ENCODE results near the gene CAPS.

CAPS gene

DNA sequence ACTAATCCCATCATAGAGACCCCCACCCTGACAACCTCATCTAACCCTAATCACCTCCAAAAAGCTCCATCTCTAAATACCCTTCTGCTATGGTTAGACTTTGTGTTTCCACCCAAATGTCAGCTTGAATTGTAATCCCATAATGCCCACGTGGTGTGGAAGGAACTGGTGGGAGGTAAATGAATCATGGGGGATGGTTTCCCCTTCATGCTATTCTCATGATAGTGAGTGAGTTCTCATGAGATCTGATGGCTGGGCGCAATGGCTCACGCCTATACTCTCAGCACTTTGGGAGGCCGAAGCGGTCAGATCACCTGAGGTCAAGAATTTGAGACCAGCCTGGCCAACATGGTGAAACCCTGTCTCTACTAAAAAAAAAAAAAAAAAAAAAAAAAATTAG lies 6.8 kb upstream of the CAPS start:
- TF ChIP-seq CTCF (conservative IDR thresholded peaks at IDR 0.05; ENCODE audit: low read depth, low read length) = no peak
- H3K4me3 ChIP-seq (ENCODE audit: low read depth, low read length) = no peak overlapping the region
- no peak for DNase-seq (ENCODE audit: low read depth)

GRCh38 chr19:5908773-5909442 lies 5.1 kb upstream of the CAPS start:
- TF ChIP-seq CTCF (conservative IDR thresholded peaks at IDR 0.05; ENCODE audit: low read depth, low read length) = no peak

GRCh38 chr19:5910638-5910907 lies 3.5 kb upstream of the CAPS start:
- H3K4me3 ChIP-seq (ENCODE audit: low read depth, low read length) = no peak overlapping the region
- no peak for TF ChIP-seq CTCF (conservative IDR thresholded peaks at IDR 0.05; ENCODE audit: low read depth, low read length)
- no peak for DNase-seq (ENCODE audit: low read depth)

More at GRCh38 chr19:5908773-5909442, 5.1 kb upstream of the CAPS start:
- no peak overlapping the region for H3K4me3 ChIP-seq (ENCODE audit: low read depth, low read length)
- no peak for DNase-seq (ENCODE audit: low read depth)

DNA sequence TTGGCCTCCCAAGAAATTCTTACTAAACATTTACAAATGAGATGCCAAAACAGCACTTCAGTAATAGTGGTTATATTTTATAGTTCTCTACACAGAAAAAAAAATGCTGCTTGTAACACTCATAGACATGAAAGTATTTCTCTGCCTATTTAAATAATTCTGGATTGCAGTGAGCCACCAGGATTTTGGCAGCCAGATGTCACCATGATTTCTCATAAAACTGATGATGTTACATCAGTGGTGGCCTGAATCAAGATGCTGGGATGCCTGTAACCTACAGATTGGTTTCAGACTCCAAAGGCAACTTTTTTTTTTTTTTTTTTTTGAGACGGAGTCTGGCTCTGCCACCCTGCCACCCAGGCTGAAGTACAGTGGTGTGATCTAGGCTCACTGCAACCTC lies 2.7 kb upstream of the CAPS start:
- no peak for DNase-seq (ENCODE audit: low read depth)
- no peak overlapping the region for H3K4me3 ChIP-seq (ENCODE audit: low read depth, low read length)
- no peak for TF ChIP-seq CTCF (conservative IDR thresholded peaks at IDR 0.05; ENCODE audit: low read depth, low read length)

DNA sequence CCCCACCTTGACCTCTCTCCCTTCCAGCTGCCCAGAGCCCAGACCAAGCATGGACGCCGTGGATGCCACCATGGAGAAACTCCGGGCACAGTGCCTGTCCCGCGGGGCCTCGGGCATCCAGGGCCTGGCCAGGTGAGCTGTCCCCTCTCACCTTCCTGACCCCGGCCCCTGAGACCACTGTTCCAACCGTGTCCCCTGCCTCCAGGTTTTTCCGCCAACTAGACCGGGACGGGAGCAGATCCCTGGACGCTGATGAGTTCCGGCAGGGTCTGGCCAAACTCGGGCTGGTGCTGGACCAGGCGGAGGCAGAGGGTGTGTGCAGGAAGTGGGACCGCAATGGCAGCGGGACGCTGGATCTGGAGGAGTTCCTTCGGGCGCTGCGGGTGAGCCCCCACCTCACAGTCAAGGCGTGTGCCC lies 312 bp downstream of the CAPS start:
- no peak for DNase-seq (ENCODE audit: low read depth)
- H3K4me3 ChIP-seq (ENCODE audit: low read depth, low read length) = no peak overlapping the region
- no peak for TF ChIP-seq CTCF (conservative IDR thresholded peaks at IDR 0.05; ENCODE audit: low read depth, low read length)

DNA sequence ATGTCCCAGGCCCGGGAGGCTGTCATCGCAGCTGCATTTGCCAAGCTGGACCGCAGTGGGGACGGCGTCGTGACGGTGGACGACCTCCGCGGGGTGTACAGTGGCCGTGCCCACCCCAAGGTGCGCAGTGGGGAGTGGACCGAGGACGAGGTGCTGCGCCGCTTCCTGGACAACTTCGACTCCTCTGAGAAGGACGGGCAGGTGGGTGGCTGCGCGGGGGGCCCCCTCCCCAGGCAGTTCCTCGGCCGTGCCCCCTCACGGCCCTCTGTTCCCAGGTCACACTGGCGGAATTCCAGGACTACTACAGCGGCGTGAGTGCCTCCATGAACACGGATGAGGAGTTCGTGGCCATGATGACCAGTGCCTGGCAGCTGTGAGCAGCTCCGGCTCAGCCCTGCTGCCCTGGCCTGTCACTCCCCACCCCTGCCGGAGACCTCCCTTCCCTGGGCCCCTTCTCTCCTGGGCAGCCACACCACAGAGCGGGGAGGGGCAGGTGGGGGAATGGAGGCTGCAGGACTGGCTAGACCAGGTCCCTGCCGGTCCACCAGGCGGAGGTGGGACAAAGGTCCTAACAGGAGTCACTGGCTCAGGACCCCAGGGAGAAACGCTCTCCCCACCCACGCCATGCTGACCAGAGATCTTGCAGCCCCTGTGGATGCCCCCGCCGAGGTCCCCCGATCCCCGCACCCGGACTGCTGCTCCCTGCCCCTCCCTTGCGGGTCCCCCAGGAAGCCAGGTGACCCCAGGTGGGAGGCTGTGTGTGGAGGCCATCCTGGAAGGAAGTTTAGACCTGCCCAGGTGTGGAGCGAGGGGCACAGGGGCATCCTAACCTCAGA lies 1.1 kb downstream of the CAPS start:
- TF ChIP-seq CTCF (conservative IDR thresholded peaks at IDR 0.05; ENCODE audit: low read depth, low read length) = no peak
- H3K4me3 ChIP-seq (ENCODE audit: low read depth, low read length) = no peak overlapping the region
- no peak for DNase-seq (ENCODE audit: low read depth)

- TF ChIP-seq CTCF (conservative IDR thresholded peaks at IDR 0.05; ENCODE audit: low read depth, low read length) = no peak
- DNase-seq (ENCODE audit: low read depth) = no peak
These were observed 1.7 kb downstream of the CAPS start for GRCh38 chr19:5915782-5916165.

More at GRCh38 chr19:5915782-5916165, 1.7 kb downstream of the CAPS start:
- no peak overlapping the region for H3K4me3 ChIP-seq (ENCODE audit: low read depth, low read length)
